Omental fat pad (tissue), 4 donors: ENCODE measurements around the gene MEIOC. TPM values are rescaled to one million over a fixed set of nuclear protein-coding genes. Genes with fewer than 3 reads are reported as not detected.

ENCODE experiments used
- ATAC-seq: fragments of 150-250 bp; one replicate; pipeline ENCODE4 v1.9.1; 2016; ENCODE audit warnings: mild to moderate bottlenecking, moderate library complexity; ENCODE audit not compliant: low FRiP score
- DNase-seq: peaks from one replicate; pipeline ENCODE4 v3.0.0-alpha.2; 2019; ENCODE audit warnings: low spot score
- small RNA-seq: library from RNA; depleted of rRNA; stranded (forward); fragments of <200 nt; gene quantifications from one replicate; pipeline ENCODE3, GENCODE V24; 2016
- total RNA-seq, 4 donors: library from RNA; depleted of rRNA; stranded (reverse); fragments of >200 nt; gene quantifications; one replicate each; pipeline ENCODE4 v1.1.0, GENCODE V29; 2016
- TF ChIP-seq, protein P1 (sequence below), 3 donors: fragments of 450-650 bp; IDR thresholded peaks; one replicate each; pipeline ENCODE4 v1.5.1; 2016 to 2017; ENCODE audit warnings: antibody characterized with exemption in 3 of 3, mild to moderate bottlenecking in 3 of 3, moderate library complexity in 2 of 3

Gene MEIOC
- total RNA-seq, 4 donors from 2014 or later, result not detected

DNA sequence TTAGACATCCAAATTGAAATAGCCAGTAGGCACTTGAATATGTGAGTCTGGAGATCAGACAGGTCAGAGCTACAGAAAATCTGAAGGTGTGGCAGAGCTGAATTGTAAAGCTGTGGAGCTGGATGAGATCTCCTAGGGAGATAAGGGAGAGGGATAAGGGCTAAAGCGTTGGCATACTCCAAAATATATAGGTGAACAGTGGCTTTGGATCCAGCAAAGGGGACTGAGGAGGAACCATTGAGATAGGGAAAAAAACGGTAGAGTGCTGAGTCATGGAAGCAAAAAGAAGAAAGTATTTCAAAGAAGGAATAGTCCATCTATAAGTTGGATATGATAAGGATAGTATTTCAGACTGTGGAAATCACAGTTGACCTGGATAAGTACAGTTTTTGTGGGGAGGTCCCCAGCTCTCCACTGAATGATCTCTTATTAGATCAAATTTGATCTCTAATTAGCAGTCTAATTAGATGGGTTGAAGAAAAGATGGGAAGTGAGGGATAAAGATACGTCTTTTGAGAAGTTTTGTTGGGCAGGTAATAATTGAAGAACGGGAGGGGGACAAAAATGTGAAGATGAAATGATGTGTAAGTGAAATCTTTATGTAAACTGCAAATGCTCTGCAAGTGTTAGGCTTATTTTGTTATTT, 51.6 kb downstream of the MEIOC start:
- ATAC-seq (no peak), DNase-seq (no peak)
- TF ChIP-seq, protein P1, sequence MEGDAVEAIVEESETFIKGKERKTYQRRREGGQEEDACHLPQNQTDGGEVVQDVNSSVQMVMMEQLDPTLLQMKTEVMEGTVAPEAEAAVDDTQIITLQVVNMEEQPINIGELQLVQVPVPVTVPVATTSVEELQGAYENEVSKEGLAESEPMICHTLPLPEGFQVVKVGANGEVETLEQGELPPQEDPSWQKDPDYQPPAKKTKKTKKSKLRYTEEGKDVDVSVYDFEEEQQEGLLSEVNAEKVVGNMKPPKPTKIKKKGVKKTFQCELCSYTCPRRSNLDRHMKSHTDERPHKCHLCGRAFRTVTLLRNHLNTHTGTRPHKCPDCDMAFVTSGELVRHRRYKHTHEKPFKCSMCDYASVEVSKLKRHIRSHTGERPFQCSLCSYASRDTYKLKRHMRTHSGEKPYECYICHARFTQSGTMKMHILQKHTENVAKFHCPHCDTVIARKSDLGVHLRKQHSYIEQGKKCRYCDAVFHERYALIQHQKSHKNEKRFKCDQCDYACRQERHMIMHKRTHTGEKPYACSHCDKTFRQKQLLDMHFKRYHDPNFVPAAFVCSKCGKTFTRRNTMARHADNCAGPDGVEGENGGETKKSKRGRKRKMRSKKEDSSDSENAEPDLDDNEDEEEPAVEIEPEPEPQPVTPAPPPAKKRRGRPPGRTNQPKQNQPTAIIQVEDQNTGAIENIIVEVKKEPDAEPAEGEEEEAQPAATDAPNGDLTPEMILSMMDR (IDR thresholded peaks at IDR 0.05), result no peak

DNA sequence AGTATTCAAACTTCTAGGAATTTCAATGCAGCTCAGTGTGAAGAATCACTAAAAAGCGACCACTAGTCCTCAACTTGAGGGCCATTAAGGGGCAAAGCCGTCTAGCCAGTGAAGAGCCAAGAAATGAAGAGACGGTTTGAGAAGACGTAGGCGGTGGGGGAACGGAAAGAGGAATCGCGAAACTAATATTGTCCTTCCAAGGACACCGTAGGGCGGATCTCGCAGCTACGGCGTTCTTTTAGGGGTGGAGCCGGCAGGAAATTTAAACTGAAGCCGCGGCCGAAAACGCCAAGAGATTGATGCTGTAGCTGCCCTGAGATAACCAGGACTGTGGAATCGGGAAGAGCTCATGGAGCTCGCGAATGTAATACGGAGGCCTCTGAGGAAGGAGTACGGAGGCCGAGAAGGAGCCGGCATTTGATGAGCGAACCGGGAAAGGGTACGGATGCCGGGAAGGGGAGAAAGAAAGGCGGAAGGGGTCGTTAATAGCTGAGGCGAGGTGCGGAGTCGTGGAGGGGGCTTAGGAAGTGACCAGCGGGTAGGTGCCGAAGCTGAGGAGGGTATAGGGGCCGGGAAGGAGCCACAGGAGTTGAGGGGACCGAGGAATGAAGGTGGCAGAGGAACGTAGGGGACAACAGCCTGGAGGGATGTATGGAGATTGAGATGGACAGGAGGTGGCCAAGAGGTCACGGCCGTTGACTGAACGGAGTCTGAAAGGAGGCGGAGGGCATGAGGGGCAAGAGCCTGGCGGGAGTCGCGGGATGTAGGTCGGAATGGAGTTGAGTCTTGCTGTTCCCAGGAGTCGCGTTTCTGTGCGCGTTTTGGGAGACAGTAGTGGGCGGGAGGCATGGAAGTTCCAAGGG, 52.4 kb downstream of the MEIOC start, which contains the start of gene DBF4B:
DBF4B (plus strand) TSS at position 265 of the 863 bp plus-strand sequence; CDS start at position 421, 156 bp downstream.
- ATAC-seq, result peak; percentile 80

GRCh38 chr17:44719444-44719843, 63.2 kb downstream of the MEIOC start:
- ATAC-seq, result no peak
- TF ChIP-seq, protein P1 (IDR thresholded peaks at IDR 0.05), result no peak
- no peak for DNase-seq

More for the DNA sequence above, 52.4 kb downstream of the MEIOC start, which contains the start of gene DBF4B:
- TF ChIP-seq, protein P1 (IDR thresholded peaks at IDR 0.05), result no peak
- peak; percentile 42 for DNase-seq

DNA sequence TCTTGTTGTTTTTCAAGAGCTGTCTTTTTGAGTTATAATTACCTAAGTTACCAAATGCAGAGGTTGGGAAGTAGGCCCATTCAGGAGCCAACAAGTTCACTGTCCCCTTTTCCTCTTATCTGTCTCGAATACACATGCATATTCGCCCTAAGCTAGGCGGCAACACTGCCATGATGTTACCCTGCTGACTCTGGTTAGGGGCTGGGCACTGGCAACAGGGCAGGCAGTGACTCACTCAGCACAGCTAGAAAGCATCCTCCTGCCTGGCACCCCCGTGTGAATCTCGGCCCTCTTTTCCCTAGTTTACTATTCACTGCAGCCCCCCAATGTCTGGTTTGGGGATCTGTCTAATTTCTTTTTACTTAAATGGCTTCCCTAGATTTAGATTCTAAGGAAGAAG, 66.0 kb downstream of the MEIOC start:
- ATAC-seq, result no peak
- no peak for DNase-seq
- TF ChIP-seq, protein P1 (IDR thresholded peaks at IDR 0.05), result no peak

Small RNA genes lying within 50 kb of the gene (small RNA-seq; reads per million reads assigned to genes)
- gene RN7SL819P (not detected), gene SMCO4P1 (not detected)

Other genes starting within 250 kb of the MEIOC start
- gene GPATCH8, start 153.1 kb upstream of the MEIOC start, total RNA-seq, result 10 to 100 TPM; 25.7 to 58.5 (median 34.6) TPM
- gene FZD2, start 99.0 kb upstream of the MEIOC start, total RNA-seq, result 1 to 10 TPM in 3 of 4 donors, under 1 TPM in 1; 0.74 to 2.4 (median 2.0) TPM
- gene CCDC43, start 33.3 kb downstream of the MEIOC start, total RNA-seq, result 10 to 100 TPM; 14.5 to 22.5 (median 17.6) TPM
- gene DBF4B, start 52.2 kb downstream of the MEIOC start, total RNA-seq, result 1 to 10 TPM; 1.6 to 6.3 (median 2.5) TPM
- gene ADAM11, start 102.5 kb downstream of the MEIOC start, total RNA-seq, result under 1 TPM; 0.19 to 0.72 (median 0.50) TPM
- 10 to 100 TPM in 3 of 4 donors, 1 to 10 TPM in 1; 7.4 to 32.3 (median 14.5) TPM for gene GJC1, start 173.8 kb downstream of the MEIOC start, total RNA-seq
- gene HIGD1B, start 191.4 kb downstream of the MEIOC start, total RNA-seq, result 10 to 100 TPM in 1 of 4 donors, 1 to 10 TPM in 3; 2.1 to 17.8 (median 3.0) TPM
- 100 to 1,000 TPM in 1 of 4 donors, 10 to 100 TPM in 3; 62.5 to 131 (median 75.0) TPM for gene EFTUD2, start 243.0 kb downstream of the MEIOC start, total RNA-seq